ENCODE results near the gene KAT2B. TPM values are rescaled to one million over a fixed set of nuclear protein-coding genes. Genes with fewer than 3 reads are reported as not detected.

Gene KAT2B
- total RNA-seq, 5 donors from 2014 or later (not counting 1 experiment from before 2014, with no cell fraction given), result 49.5 to 98.8 (median 80.8) TPM

DNA sequence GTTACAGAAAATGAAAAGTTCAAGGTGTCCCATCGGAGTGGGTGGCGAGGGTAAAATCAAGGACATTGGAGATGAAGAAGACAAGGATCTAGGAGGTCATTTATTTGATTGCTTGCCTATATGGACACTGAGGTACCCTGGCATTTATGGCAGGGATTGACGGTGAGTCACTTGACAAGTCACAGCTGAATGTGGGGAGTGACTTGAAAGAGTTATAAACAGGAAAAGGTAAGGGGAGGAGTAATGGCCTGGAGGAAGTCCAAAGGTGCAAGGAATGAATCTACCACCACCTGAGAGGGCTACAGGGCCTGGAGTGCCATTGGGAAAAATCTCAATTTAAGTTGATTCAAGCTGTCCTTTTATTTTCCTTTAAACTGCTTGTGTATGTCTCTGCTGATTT lies 157.5 kb downstream of the KAT2B start:
- ChIA-PET CTCF (interaction anchor here in 1 of 2 donors (0.7 kb wide), 1 partner anchor 11 kb away, joined by 3 read pairs; no protein-coding TSS in a partner anchor), POLR2A (interaction anchor here (0.6 kb wide), 2 partner anchors 9 to 41 kb away, joined by 3 read pairs; no protein-coding TSS in a partner anchor)
- DNase-seq, result no peak

DNA sequence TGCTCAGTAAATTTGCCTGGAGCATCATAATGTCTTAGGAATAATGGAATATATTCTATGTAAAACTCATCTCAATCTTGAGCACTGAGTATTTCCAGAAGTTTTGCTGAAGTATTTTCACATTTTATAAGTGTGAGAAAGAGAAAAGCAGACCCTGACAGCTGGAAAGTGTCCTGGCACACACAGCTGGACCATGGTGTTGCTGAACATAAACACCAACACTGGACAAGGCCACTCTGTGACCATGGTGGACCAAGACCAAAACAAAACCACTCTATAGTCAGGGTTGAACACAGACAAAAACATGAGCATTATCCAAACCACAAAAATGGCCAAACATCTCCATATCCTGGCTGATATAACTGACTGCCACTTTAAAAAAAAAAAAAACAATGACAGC lies 160.9 kb downstream of the KAT2B start:
- H3K27me3 ChIP-seq (replicated peaks in 1 of 2; ENCODE audit: control insufficient read depth in 2 of 2, extremely low read depth in 1 of 2, insufficient read depth in 2 of 2, low read length in 1 of 2), result no peaks in the 10 kb centered on the region
- peaks cover 0 to 2% of the 10 kb centered on the region in 2 experiments for H3K4me1 ChIP-seq (ENCODE audit: control insufficient read depth in 1 of 2, extremely low read depth in 1 of 2, insufficient read depth in 2 of 2, low read length in 2 of 2)
- H3K36me3 Mint-ChIP-seq, result peaks cover 9% of the 10 kb centered on the region
- H3K9me3 ChIP-seq, result no peaks in the 10 kb centered on the region
- no peak overlapping the region for H3K27ac ChIP-seq (ENCODE audit: low read length)
- DNase-seq (no peak), ATAC-seq (replicated peaks in 1 of 4) (no peak)
- no peak overlapping the region for H3K27ac Mint-ChIP-seq
- ChIA-PET POLR2A (interaction anchor here in 1 of 2 donors (0.5 kb wide), 1 partner anchor 7 kb away, joined by 3 read pairs; no protein-coding TSS in a partner anchor), CTCF (interaction anchor here in 1 of 2 donors (0.7 kb wide), 1 partner anchor 79 kb away, joined by 3 read pairs; no protein-coding TSS in a partner anchor)
- H3K27me3 Mint-ChIP-seq, result no peaks in the 10 kb centered on the region
- no peak overlapping the region for H3K4me3 ChIP-seq (ENCODE audit: control insufficient read depth in 1 of 2, extremely low read depth in 1 of 2, low read length in 1 of 2)
- H3K36me3 ChIP-seq (ENCODE audit: control insufficient read depth in 2 of 2, extremely low read depth in 1 of 2, insufficient read depth in 1 of 2, low read length in 1 of 2), result no peaks in the 10 kb centered on the region
- peaks cover 1 to 8% (median 5%) of the 10 kb centered on the region in 3 donors for H3K9me3 Mint-ChIP-seq
- peaks cover 7 to 15% (median 7%) of the 10 kb centered on the region in 3 donors for H3K4me1 Mint-ChIP-seq
- no peak overlapping the region for H3K4me3 Mint-ChIP-seq

More for the DNA sequence above, 157.5 kb downstream of the KAT2B start:
- no peak overlapping the region for H3K27ac ChIP-seq (ENCODE audit: low read length)
- peaks cover 7 to 15% (median 7%) of the 10 kb centered on the region in 3 donors for H3K4me1 Mint-ChIP-seq
- no peak overlapping the region for H3K4me3 Mint-ChIP-seq
- ATAC-seq (replicated peaks in 1 of 4), result peak in 1 of 4 experiments; percentile 27
- peaks cover 0 to 2% of the 10 kb centered on the region in 2 experiments for H3K4me1 ChIP-seq (ENCODE audit: control insufficient read depth in 1 of 2, extremely low read depth in 1 of 2, insufficient read depth in 2 of 2, low read length in 2 of 2)
- no peaks in the 10 kb centered on the region for H3K36me3 ChIP-seq (ENCODE audit: control insufficient read depth in 2 of 2, extremely low read depth in 1 of 2, insufficient read depth in 1 of 2, low read length in 1 of 2)
- no peaks in the 10 kb centered on the region for H3K9me3 Mint-ChIP-seq
- no peak overlapping the region for H3K27ac Mint-ChIP-seq
- no peaks in the 10 kb centered on the region for H3K9me3 ChIP-seq
- no peaks in the 10 kb centered on the region for H3K27me3 ChIP-seq (replicated peaks in 1 of 2; ENCODE audit: control insufficient read depth in 2 of 2, extremely low read depth in 1 of 2, insufficient read depth in 2 of 2, low read length in 1 of 2)
- no peaks in the 10 kb centered on the region for H3K27me3 Mint-ChIP-seq
- 96% methylated on average over 2 of the region's 3 CpGs for WGBS (ENCODE audit: insufficient coverage)
- H3K4me3 ChIP-seq (ENCODE audit: control insufficient read depth in 1 of 2, extremely low read depth in 1 of 2, low read length in 1 of 2), result no peak overlapping the region
- peaks cover 3% of the 10 kb centered on the region for H3K36me3 Mint-ChIP-seq

Other genes starting within 250 kb of the KAT2B start
- gene EFHB, start 106.2 kb upstream of the KAT2B start, total RNA-seq, result 1 to 10 TPM in 3 of 5 donors, under 1 TPM in 1, not detected in 1; 0.95 to 1.8 (median 1.2) TPM
- gene RAB5A, start 93.3 kb upstream of the KAT2B start, total RNA-seq, result 10 to 100 TPM; 41.3 to 91.0 (median 54.7) TPM
- not detected for gene PP2D1, start 28.2 kb upstream of the KAT2B start, total RNA-seq
- 1 to 10 TPM in 1 of 5 donors, under 1 TPM in 4; 0.58 to 1.1 (median 0.70) TPM for gene SGO1, start 145.8 kb downstream of the KAT2B start, total RNA-seq

Data from T-cell (primary cell).